D721Med (cell line): ENCODE results near the gene SYTL2.

Experiments used
- DNase-seq: peaks from one replicate; pipeline ENCODE4 v3.0.0; 2011; ENCODE audit warnings: low spot score; ENCODE audit not compliant: insufficient read length
- FAIRE-seq: peaks from 2 replicates; lab custom pipeline; 2011; peaks lifted over from hg19 to GRCh38; lab: Jason Lieb, UNC
- TF ChIP-seq, protein P1 (sequence below): IDR thresholded peaks from 2 replicates; pipeline ENCODE4 v1.5.1; 2012; ENCODE audit warnings: mild to moderate bottlenecking, control low read depth; ENCODE audit not compliant: insufficient read depth; ENCODE audit errors: missing control alignments

The SYTL2 gene

DNA sequence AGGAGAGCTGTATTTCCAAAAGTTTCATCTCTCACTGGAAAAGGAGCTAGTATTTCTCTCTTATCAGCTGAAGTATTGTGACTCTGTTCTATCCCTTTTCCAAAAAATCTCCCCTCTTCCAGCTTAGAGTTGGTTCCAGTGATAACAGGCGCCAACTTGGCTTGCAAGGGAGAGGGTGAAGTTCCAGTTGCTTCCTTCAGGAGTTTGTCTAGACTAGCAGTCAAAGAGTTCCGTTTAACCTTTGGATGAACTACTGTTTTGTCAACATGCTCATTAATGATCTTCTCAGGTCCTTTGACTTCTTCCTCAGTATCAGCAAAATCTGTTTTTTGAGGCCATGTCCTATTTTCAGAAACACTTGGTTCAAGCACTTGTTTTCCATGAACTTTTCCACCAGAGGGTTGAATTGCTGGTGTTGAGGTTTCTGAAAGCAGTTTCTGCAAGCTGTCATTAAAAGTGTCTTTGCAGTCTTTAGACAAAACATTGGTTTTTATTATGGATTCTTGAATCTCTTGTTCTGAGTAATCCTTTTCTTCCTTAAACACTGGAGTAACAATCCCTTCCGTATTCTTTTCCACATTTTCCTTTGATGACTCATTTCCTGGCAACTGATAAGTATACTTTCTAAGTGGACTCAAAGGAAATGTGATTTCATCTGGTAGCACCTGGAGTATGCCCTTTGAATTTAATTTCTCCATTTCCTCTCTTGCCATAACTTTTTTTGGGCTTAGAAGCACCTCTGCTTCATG is 85.3 kb downstream of the SYTL2 start:
- DNase-seq (no peak), FAIRE-seq (no peak)
- TF ChIP-seq, protein P1, sequence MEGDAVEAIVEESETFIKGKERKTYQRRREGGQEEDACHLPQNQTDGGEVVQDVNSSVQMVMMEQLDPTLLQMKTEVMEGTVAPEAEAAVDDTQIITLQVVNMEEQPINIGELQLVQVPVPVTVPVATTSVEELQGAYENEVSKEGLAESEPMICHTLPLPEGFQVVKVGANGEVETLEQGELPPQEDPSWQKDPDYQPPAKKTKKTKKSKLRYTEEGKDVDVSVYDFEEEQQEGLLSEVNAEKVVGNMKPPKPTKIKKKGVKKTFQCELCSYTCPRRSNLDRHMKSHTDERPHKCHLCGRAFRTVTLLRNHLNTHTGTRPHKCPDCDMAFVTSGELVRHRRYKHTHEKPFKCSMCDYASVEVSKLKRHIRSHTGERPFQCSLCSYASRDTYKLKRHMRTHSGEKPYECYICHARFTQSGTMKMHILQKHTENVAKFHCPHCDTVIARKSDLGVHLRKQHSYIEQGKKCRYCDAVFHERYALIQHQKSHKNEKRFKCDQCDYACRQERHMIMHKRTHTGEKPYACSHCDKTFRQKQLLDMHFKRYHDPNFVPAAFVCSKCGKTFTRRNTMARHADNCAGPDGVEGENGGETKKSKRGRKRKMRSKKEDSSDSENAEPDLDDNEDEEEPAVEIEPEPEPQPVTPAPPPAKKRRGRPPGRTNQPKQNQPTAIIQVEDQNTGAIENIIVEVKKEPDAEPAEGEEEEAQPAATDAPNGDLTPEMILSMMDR = no peak

DNA sequence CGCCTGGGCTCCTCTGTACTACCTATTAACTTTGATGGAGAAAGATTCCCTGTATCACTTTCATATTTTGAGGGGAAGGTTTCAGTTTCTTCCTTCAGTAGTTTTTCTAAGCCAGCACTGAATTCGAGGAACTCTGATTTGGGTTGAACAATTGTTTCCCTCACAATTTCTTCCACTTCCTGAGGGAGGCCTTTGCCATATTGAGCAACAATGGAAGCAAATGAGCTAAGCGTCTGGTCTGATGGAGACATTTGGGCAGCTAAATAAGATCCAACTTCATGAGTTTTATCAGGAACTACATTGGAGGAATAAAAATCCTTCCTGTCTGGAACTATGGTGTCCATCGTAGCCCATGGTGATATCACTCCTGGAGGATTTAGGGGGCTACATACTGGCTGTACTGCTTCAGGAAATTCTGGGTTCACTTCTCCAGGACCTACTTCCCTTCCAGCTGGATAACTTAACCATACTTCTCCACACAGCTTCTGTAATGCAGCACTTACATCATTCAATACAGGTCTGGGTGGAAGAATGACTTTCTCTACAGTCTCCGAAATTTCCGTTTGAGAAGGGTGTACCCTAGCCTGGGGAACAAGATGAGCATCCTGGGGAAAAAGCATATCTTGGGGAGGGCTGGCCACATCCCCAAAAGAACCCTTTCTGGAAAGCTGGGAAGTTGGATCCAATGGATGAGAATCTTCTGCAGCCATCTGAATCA is 86.0 kb downstream of the SYTL2 start:
- TF ChIP-seq, protein P1 = no peak
- FAIRE-seq (no peak), DNase-seq (no peak)

DNA sequence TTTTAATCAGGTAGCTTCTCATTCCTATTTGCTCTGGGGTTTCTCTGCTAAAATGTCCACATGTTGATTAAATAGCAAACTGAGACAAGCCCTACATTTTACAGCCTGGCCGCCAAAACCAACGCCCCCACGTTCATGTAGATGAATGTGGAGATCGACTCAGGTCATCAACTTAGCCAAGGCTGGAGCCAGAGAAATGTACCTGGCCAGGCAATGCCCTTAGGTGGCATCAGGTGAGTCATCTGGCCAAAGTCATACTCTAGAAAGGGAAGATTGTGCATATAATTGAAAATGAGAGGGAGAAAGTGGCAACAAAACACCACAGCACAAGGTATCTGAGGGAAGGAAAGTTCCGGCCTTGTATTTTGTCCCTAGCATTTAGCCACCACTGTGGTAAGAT is 87.9 kb downstream of the SYTL2 start:
- TF ChIP-seq, protein P1 = no peak
- DNase-seq (no peak), FAIRE-seq (no peak)

DNA sequence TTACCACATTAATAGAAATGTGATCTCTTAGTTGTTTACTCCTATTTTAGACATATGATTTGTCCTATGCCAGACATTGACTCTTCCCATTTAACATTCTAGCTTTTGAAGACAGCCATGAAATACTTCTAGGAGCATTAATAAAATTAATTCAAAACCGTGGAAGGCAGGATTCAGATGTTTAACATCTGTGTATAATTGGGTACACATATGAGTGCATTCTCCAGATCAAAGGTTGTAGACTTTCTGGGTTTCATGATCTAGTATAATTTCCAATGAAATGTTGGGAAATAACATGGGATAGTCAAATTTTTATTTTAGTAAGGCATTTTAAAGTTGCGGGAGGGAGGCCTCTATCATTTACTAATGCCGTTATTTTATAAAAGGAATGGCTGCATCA is 89.8 kb downstream of the SYTL2 start:
- no peak for FAIRE-seq
- DNase-seq = no peak

DNA sequence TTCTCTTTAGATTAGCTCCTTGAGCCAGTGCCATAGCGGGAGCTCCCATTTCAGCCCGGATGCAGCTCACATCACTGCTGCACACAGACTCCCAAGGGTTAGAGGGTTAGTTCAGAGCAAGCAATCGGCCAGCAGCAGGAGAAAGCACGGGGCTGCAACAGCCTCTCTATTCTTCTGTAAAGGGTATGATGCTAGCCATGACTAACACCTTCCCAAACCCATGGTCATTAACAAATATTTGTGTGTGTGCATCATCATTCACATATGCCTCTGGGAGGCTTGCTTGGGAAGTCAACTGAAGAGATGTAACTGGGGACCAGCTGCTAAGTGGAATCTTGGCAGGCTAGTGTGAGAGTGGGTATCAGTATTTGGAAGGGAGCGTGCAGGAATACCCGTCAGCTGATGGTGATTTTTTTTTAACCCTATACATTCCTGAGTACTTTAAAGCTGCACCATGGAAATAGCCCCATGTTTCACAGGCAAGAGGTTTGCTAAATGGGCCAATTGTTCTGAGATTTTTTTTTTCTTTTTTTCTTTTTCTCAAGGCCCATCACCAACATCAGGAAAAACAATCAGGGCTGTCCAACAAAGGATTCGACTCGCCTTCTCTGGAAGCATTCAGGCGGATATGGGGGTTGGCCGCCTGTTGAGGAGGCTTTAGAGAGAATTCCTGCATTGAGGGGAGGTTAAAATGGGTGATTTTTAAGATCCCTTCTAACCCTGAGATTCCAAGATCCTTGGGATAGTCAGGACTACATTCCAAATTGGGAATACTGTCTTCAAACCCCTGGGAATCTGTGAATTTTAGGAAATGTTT is 91.7 kb downstream of the SYTL2 start:
- TF ChIP-seq, protein P1 = no peak
- DNase-seq (no peak), FAIRE-seq (no peak)

More for the DNA sequence above, 89.8 kb downstream of the SYTL2 start:
- TF ChIP-seq, protein P1 = no peak

DNA sequence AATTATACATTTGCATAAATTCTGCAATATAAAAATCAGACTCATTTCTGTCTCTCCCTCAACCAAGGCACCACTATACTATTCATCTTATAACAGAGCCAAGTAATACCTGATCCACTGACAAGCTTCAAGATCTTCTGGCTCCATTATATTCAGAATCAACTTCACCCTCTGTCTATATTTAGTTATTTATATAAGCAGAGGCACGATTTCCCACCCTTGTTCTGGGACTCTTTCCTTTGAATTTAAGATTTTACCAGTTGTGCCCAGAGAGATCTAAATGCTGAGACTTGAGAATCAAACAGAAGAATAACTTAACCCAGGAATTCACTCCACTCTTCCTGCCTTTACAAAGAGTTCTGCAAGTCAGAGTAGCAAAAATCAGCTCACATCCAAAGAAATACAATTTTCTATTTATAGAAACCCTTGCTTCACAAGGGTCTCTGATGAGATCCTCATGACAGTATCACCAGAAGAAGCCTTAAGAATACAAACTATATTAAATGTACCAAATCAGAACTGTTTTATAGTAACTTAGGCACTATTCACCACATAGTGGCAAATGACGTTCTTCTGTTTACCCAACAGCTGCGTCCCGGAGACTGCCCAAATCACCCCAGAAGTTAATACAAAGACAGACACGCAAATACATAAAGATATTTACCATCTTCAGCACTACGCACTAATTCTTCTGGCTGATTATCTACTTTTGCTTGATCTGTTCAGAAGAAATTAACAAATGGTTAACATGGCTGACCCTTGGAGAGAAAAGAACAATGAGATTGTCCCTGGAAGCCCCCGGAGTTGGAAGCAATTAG is 92.6 kb downstream of the SYTL2 start:
- no peak for FAIRE-seq
- DNase-seq = no peak
- TF ChIP-seq, protein P1 = no peak
